Upper lobe of left lung (tissue), 6 donors: ENCODE measurements around the gene LAMA3. TPM values are rescaled to one million over a fixed set of nuclear protein-coding genes. Genes with fewer than 3 reads are reported as not detected.

Experiments used
- ATAC-seq, 2 donors: fragments of 200-7000 bp; cut with Tn5 transposase; one replicate each; pipeline ENCODE4 v1.9.1; 2022; ENCODE audit warnings: mild to moderate bottlenecking in 2 of 2, moderate library complexity in 2 of 2; ENCODE audit not compliant: low FRiP score in 2 of 2
- DNase-seq, 2 donors: peaks; one replicate each; pipeline ENCODE4 v3.0.0-alpha.2; 2019 to 2020
- H3K27ac ChIP-seq, 4 donors: fragments of 200-600 bp; sonication (generic); one replicate each; pipeline ENCODE4 v1.5.1; 2016 to 2019
- H3K27me3 ChIP-seq, 4 donors: fragments of 200-600 bp; sonication (generic); one replicate each; pipeline ENCODE4 v1.5.1; 2017 to 2019
- H3K36me3 ChIP-seq, 4 donors: fragments of 200-600 bp; sonication (generic); one replicate each; pipeline ENCODE4 v1.5.1; 2016 to 2019
- H3K4me1 ChIP-seq, 4 donors: fragments of 200-600 bp; sonication (generic); one replicate each; pipeline ENCODE4 v1.5.1; 2018 to 2019
- H3K4me3 ChIP-seq, 4 donors: fragments of 200-600 bp; sonication (generic); one replicate each; pipeline ENCODE4 v1.5.1; 2017 to 2019; ENCODE audit warnings: mild to moderate bottlenecking in 2 of 4, moderate library complexity in 1 of 4
- H3K9me3 ChIP-seq, 4 donors: fragments of 200-600 bp; sonication (generic); one replicate each; pipeline ENCODE4 v1.5.1; 2018 to 2019
- EP300 ChIP-seq, 4 donors: sonication (generic); formaldehyde crosslinking; IDR thresholded peaks; one replicate each; pipeline ENCODE4 v1.5.1; 2017; ENCODE audit warnings: antibody characterized with exemption in 4 of 4, control low read depth in 2 of 4
- POLR2A ChIP-seq, 4 donors: fragments of 450-650 bp; IDR thresholded peaks; one replicate each; pipeline ENCODE4 v1.5.1; 2016 to 2017; ENCODE audit warnings: antibody characterized with exemption in 4 of 4, mild to moderate bottlenecking in 2 of 4
- POLR2AphosphoS5 ChIP-seq, 2 donors: sonication (generic); formaldehyde crosslinking; IDR thresholded peaks; one replicate each; pipeline ENCODE4 v1.5.1; 2017; ENCODE audit warnings: antibody characterized with exemption in 2 of 2
- WGBS, 2 donors: methylation state at CpG; one replicate each; pipeline ENCODE4 v1.1.5; 2017 to 2018; 5-methylcytosine and 5-hydroxymethylcytosine counted together
- total RNA-seq, 6 donors: library from RNA; depleted of rRNA in 4 of 6; stranded (reverse); fragments of >200 nt in 4 of 6; gene quantifications; one replicate each; pipeline versions ENCODE4 v1.1.0 to v1.2.1, GENCODE V29; 2016 to 2021
- TF ChIP-seq, protein P1 (sequence below), 6 experiments: fragments of 450-650 bp in 4 of 6; fragments of 200-600 bp in 2 of 6; sonication (generic) in 2 of 6; IDR thresholded peaks; one replicate each; pipeline ENCODE4 v1.5.1; 2016 to 2019; ENCODE audit warnings: antibody characterized with exemption in 6 of 6
- donor health status: DM: no; HTN: no; CAD: no; lungs with moderate emphysema.
- donor health status: DM: no; HTN: yes; CAD: no; lungs with severe emphysema.

LAMA3 gene
- total RNA-seq, 6 donors from 2014 or later, result 88.2 to 202 (median 141) TPM

DNA sequence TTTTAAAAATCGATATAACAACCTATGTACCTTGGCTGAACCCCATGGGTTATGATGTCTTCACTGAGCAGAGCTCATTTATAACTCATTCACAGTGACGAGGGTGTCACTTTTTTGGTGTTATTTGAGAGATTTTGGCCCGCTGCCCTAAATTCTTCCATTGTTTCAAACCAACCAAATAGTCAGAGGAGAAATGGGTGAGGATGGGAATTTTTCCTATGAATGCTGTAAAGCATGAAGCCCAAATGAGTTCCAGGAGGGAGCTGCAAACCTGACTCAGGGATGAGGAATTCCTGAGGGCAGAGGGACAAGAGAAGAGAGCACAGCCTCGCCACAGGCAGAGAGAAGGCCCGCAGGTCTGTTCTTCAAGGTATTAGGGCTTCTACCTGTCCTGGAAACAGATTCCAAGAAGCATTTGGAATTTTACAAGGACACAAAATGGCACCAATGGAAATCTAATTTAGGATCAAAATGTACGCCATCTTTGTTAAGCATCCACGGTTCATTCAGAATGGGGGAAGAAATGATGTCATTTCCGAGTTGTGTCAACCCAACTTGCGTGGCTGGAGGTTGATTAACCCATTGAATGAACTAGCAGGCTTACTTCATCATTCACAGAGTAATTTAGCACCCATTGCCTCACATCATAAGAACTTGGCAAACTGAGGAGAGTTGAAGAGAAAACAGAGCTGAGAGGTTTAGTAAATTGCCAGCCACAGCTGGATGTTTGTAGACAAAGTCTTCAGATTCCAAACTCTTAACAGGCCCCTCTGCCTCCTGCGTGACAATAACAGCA is 133.5 kb downstream of the LAMA3 start:
- H3K9me3 ChIP-seq, result no peaks in the 10 kb centered on the region
- no peaks in the 10 kb centered on the region for H3K27me3 ChIP-seq
- TF ChIP-seq POLR2A (IDR thresholded peaks at IDR 0.05) (no peak), POLR2AphosphoS5 (IDR thresholded peaks at IDR 0.05) (no peak), EP300 (IDR thresholded peaks at IDR 0.05) (no peak)
- TF ChIP-seq, protein P1, sequence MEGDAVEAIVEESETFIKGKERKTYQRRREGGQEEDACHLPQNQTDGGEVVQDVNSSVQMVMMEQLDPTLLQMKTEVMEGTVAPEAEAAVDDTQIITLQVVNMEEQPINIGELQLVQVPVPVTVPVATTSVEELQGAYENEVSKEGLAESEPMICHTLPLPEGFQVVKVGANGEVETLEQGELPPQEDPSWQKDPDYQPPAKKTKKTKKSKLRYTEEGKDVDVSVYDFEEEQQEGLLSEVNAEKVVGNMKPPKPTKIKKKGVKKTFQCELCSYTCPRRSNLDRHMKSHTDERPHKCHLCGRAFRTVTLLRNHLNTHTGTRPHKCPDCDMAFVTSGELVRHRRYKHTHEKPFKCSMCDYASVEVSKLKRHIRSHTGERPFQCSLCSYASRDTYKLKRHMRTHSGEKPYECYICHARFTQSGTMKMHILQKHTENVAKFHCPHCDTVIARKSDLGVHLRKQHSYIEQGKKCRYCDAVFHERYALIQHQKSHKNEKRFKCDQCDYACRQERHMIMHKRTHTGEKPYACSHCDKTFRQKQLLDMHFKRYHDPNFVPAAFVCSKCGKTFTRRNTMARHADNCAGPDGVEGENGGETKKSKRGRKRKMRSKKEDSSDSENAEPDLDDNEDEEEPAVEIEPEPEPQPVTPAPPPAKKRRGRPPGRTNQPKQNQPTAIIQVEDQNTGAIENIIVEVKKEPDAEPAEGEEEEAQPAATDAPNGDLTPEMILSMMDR (IDR thresholded peaks at IDR 0.05), result no peak
- ATAC-seq, result no peak
- no peaks in the 10 kb centered on the region for H3K36me3 ChIP-seq
- 75 to 78% methylated on average over 10 of the region's 10 CpGs for WGBS, 2 donors
- peaks cover 0 to 3% (median 0%) of the 10 kb centered on the region in 4 donors for H3K4me1 ChIP-seq
- peak overlapping the region in 2 of 4 donors; percentile 4 to 19 for H3K27ac ChIP-seq
- DNase-seq, result no peak
- H3K4me3 ChIP-seq, result no peak overlapping the region

DNA sequence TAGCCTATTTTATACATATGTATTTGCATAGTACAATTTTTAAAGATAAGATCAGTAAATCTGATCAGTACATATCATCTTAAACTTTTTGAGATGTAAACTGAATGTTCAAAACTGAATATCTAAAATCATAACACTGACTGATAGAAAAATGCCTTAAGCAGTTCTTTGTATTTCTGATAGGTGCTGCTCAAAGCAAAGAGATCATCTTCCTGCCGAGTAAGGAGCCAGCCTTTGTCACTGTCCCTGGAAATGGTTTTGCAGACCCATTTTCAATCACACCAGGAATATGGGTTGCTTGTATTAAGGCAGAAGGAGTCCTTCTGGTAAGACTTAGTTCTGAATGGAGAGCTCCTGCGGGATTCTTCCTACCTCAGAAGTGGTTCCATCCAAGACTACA is 135.0 kb downstream of the LAMA3 start:
- no peaks in the 10 kb centered on the region for H3K36me3 ChIP-seq
- H3K27ac ChIP-seq, result no peak overlapping the region
- no peaks in the 10 kb centered on the region for H3K9me3 ChIP-seq
- H3K4me1 ChIP-seq, result peaks cover 0 to 6% (median 2%) of the 10 kb centered on the region in 4 donors
- no peak overlapping the region for H3K4me3 ChIP-seq
- DNase-seq (no peak), ATAC-seq (no peak)
- 82 to 83% methylated on average over 2 of the region's 2 CpGs for WGBS, 2 donors
- no peaks in the 10 kb centered on the region for H3K27me3 ChIP-seq
- TF ChIP-seq POLR2AphosphoS5 (IDR thresholded peaks at IDR 0.05) (no peak), POLR2A (IDR thresholded peaks at IDR 0.05) (no peak), EP300 (IDR thresholded peaks at IDR 0.05) (no peak)
- TF ChIP-seq, protein P1 (IDR thresholded peaks at IDR 0.05), result no peak

DNA sequence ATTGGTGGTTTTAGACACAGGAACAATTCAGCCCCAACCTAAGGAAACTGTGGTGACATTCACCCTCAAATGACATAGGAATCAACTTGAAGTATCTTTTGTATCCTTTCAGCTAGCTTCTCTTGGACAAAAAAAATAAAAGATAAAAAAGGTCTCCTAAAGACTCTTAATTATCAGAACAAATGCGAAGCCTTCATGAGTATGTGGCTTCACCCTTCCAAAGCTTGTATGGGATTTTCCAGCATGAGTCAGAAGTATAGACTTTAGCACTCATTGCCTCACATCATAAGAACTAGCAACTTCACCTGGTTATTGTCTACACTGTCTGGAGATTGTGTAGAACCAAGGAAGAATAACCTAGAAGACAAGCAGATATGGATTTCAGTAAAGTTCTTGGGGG is 135.4 kb downstream of the LAMA3 start:
- no peaks in the 10 kb centered on the region for H3K9me3 ChIP-seq
- whole genome bisulfite sequencing, 2 donors, result 84 to 96% methylated on average over 1 of the region's 1 CpG
- H3K27ac ChIP-seq, result no peak overlapping the region
- no peaks in the 10 kb centered on the region for H3K36me3 ChIP-seq
- no peak for TF ChIP-seq EP300 (IDR thresholded peaks at IDR 0.05)
- no peak for TF ChIP-seq POLR2A (IDR thresholded peaks at IDR 0.05)
- TF ChIP-seq, protein P1 (IDR thresholded peaks at IDR 0.05), result no peak
- no peak for TF ChIP-seq POLR2AphosphoS5 (IDR thresholded peaks at IDR 0.05)
- H3K27me3 ChIP-seq, result no peaks in the 10 kb centered on the region
- DNase-seq (no peak), ATAC-seq (no peak)
- no peak overlapping the region for H3K4me3 ChIP-seq
- H3K4me1 ChIP-seq, result peaks cover 0 to 6% (median 2%) of the 10 kb centered on the region in 4 donors

DNA sequence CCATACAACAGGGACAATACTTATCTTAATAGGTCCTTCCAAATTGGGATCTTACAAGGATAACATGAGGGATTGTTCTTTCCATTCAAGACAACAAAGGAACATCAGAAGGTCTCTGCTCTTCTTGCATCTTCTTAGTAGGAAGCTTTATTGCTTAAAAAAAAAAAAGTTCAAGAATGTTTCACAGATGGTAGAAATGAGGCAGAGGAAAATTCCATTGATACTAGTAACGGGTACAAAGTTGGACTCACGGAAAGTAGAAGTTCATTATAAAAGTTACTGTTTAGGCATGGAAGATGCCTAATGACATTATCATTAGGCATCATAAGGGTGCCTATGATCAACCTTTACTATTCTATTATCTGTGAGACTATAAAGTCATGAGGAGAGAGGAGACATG is 136.2 kb downstream of the LAMA3 start:
- H3K9me3 ChIP-seq, result no peaks in the 10 kb centered on the region
- H3K27me3 ChIP-seq, result no peaks in the 10 kb centered on the region
- TF ChIP-seq POLR2AphosphoS5 (IDR thresholded peaks at IDR 0.05) (no peak), POLR2A (IDR thresholded peaks at IDR 0.05) (no peak), EP300 (IDR thresholded peaks at IDR 0.05) (no peak)
- TF ChIP-seq, protein P1 (IDR thresholded peaks at IDR 0.05), result no peak
- no peak for DNase-seq
- peak overlapping the region in 3 of 4 donors; percentile 16 to 58 (median 52) for H3K27ac ChIP-seq
- ATAC-seq, result no peak
- 90 to 92% methylated on average over 2 of the region's 2 CpGs for WGBS, 2 donors
- H3K4me3 ChIP-seq, result no peak overlapping the region
- no peaks in the 10 kb centered on the region for H3K36me3 ChIP-seq
- H3K4me1 ChIP-seq, result peaks cover 0 to 6% (median 2%) of the 10 kb centered on the region in 4 donors
